Measurements from ENCODE around the gene GMPPA.

Gene GMPPA

GRCh38 chr2:219498280-219499057 lies at the start of gene GMPPA:
Gene GMPPA (plus strand): TSS chr2:219498891. CDS start chr2:219499976, 1,085 bp downstream.
- Mint-ChIP-seq H3K4me1 (ENCODE audit: low read depth) (peaks cover 42% of the 10 kb centered on the region), H3K27ac (peak within 1 kb of the TSS; percentile 90), H3K36me3 (ENCODE audit: low read depth) (peaks cover 34% of the 10 kb centered on the region), H3K4me3 (peak within 1 kb of the TSS; percentile 84), H3K9me3 (no peaks in the 10 kb centered on the region), H3K27me3 (peaks cover 50% of the 10 kb centered on the region)
- peak; percentile 95 for DNase-seq

- H3K36me3 Mint-ChIP-seq (ENCODE audit: low read depth) = no peaks in the 10 kb centered on the region
- peaks cover 18% of the 10 kb centered on the region for H3K27me3 Mint-ChIP-seq
- DNase-seq = no peak
- no peaks in the 10 kb centered on the region for H3K9me3 Mint-ChIP-seq
- H3K27ac Mint-ChIP-seq = no peak overlapping the region
- H3K4me1 Mint-ChIP-seq (ENCODE audit: low read depth) = peaks cover 7% of the 10 kb centered on the region
- no peak overlapping the region for H3K4me3 Mint-ChIP-seq
Measured at GRCh38 chr2:219449609-219450008, 49.1 kb upstream of the GMPPA start.

- Mint-ChIP-seq H3K36me3 (ENCODE audit: low read depth) (no peaks in the 10 kb centered on the region), H3K27me3 (peaks cover 14% of the 10 kb centered on the region), H3K27ac (no peak overlapping the region), H3K4me3 (no peak overlapping the region), H3K4me1 (ENCODE audit: low read depth) (peaks cover 7% of the 10 kb centered on the region), H3K9me3 (no peaks in the 10 kb centered on the region)
- no peak for DNase-seq
Measured at GRCh38 chr2:219451661-219452360, 46.9 kb upstream of the GMPPA start.

GRCh38 chr2:219452361-219453317 lies 46.1 kb upstream of the GMPPA start:
- Mint-ChIP-seq H3K27me3 (peaks cover 12% of the 10 kb centered on the region), H3K36me3 (ENCODE audit: low read depth) (no peaks in the 10 kb centered on the region), H3K27ac (no peak overlapping the region), H3K4me1 (ENCODE audit: low read depth) (peaks cover 8% of the 10 kb centered on the region), H3K4me3 (no peak overlapping the region), H3K9me3 (no peaks in the 10 kb centered on the region)
- DNase-seq = no peak

GRCh38 chr2:219453671-219454590 lies 44.8 kb upstream of the GMPPA start:
- H3K27ac Mint-ChIP-seq = no peak overlapping the region
- H3K9me3 Mint-ChIP-seq = no peaks in the 10 kb centered on the region
- H3K36me3 Mint-ChIP-seq (ENCODE audit: low read depth) = no peaks in the 10 kb centered on the region
- no peak overlapping the region for H3K4me3 Mint-ChIP-seq
- no peak for DNase-seq
- peaks cover 16% of the 10 kb centered on the region for H3K4me1 Mint-ChIP-seq (ENCODE audit: low read depth)
- peaks cover 10% of the 10 kb centered on the region for H3K27me3 Mint-ChIP-seq

GRCh38 chr2:219455581-219455980 lies 43.1 kb upstream of the GMPPA start:
- Mint-ChIP-seq H3K4me1 (ENCODE audit: low read depth) (peaks cover 13% of the 10 kb centered on the region), H3K4me3 (no peak overlapping the region), H3K36me3 (ENCODE audit: low read depth) (no peaks in the 10 kb centered on the region), H3K27ac (no peak overlapping the region), H3K27me3 (no peaks in the 10 kb centered on the region), H3K9me3 (no peaks in the 10 kb centered on the region)
- DNase-seq = no peak

GRCh38 chr2:219457784-219458369 lies 40.8 kb upstream of the GMPPA start:
- Mint-ChIP-seq H3K4me3 (no peak overlapping the region), H3K4me1 (ENCODE audit: low read depth) (peaks cover 9% of the 10 kb centered on the region), H3K9me3 (no peaks in the 10 kb centered on the region), H3K27me3 (no peaks in the 10 kb centered on the region), H3K36me3 (ENCODE audit: low read depth) (no peaks in the 10 kb centered on the region), H3K27ac (no peak overlapping the region)
- no peak for DNase-seq

GRCh38 chr2:219458996-219459395 lies 39.7 kb upstream of the GMPPA start:
- H3K4me3 Mint-ChIP-seq = no peak overlapping the region
- no peak for DNase-seq
- no peaks in the 10 kb centered on the region for H3K27me3 Mint-ChIP-seq
- H3K9me3 Mint-ChIP-seq = no peaks in the 10 kb centered on the region
- H3K4me1 Mint-ChIP-seq (ENCODE audit: low read depth) = peaks cover 9% of the 10 kb centered on the region
- no peaks in the 10 kb centered on the region for H3K36me3 Mint-ChIP-seq (ENCODE audit: low read depth)
- no peak overlapping the region for H3K27ac Mint-ChIP-seq

GRCh38 chr2:219459460-219460311 lies 39.0 kb upstream of the GMPPA start:
- Mint-ChIP-seq H3K27ac (no peak overlapping the region), H3K4me1 (ENCODE audit: low read depth) (peaks cover 9% of the 10 kb centered on the region), H3K36me3 (ENCODE audit: low read depth) (no peaks in the 10 kb centered on the region), H3K4me3 (no peak overlapping the region), H3K9me3 (no peaks in the 10 kb centered on the region), H3K27me3 (no peaks in the 10 kb centered on the region)
- DNase-seq = peak; percentile 64

- Mint-ChIP-seq H3K9me3 (no peaks in the 10 kb centered on the region), H3K27ac (no peak overlapping the region), H3K4me3 (no peak overlapping the region), H3K27me3 (no peaks in the 10 kb centered on the region), H3K36me3 (ENCODE audit: low read depth) (no peaks in the 10 kb centered on the region), H3K4me1 (ENCODE audit: low read depth) (peaks cover 9% of the 10 kb centered on the region)
- no peak for DNase-seq
Measured at GRCh38 chr2:219460424-219460926, 38.2 kb upstream of the GMPPA start.

GRCh38 chr2:219461047-219461514 lies 37.6 kb upstream of the GMPPA start:
- Mint-ChIP-seq H3K27me3 (no peaks in the 10 kb centered on the region), H3K4me3 (no peak overlapping the region)

GRCh38 chr2:219461669-219462068 lies 37.0 kb upstream of the GMPPA start:
- peaks cover 9% of the 10 kb centered on the region for H3K4me1 Mint-ChIP-seq (ENCODE audit: low read depth)
- no peaks in the 10 kb centered on the region for H3K9me3 Mint-ChIP-seq
- no peaks in the 10 kb centered on the region for H3K27me3 Mint-ChIP-seq
- no peak overlapping the region for H3K4me3 Mint-ChIP-seq
- H3K36me3 Mint-ChIP-seq (ENCODE audit: low read depth) = no peaks in the 10 kb centered on the region
- H3K27ac Mint-ChIP-seq = no peak overlapping the region
- DNase-seq = no peak

More at GRCh38 chr2:219461047-219461514, 37.6 kb upstream of the GMPPA start:
- peaks cover 9% of the 10 kb centered on the region for H3K4me1 Mint-ChIP-seq (ENCODE audit: low read depth)
- H3K36me3 Mint-ChIP-seq (ENCODE audit: low read depth) = no peaks in the 10 kb centered on the region
- H3K27ac Mint-ChIP-seq = no peak overlapping the region
- DNase-seq = no peak
- no peaks in the 10 kb centered on the region for H3K9me3 Mint-ChIP-seq
